K562 (cell line): ENCODE data around the gene NFE2. TPM values are rescaled to one million over a fixed set of nuclear protein-coding genes. Genes with fewer than 3 reads are reported as not detected.

Experiments used
- BMI1 ChIP-seq: fragments of 150-350 bp; IDR thresholded peaks from 2 replicates; pipeline ENCODE4 v1.6.1; 2014; ENCODE audit warnings: low read length
- DACH1 ChIP-seq: fragments of 450-650 bp; IDR thresholded peaks from 2 replicates; pipeline ENCODE4 v1.6.1; 2018; ENCODE audit not compliant: partially characterized antibody
- EP400 ChIP-seq: fragments of 450-650 bp; IDR thresholded peaks from 2 replicates; pipeline ENCODE4 v1.6.1; 2017; ENCODE audit warnings: antibody characterized with exemption, mild to moderate bottlenecking, moderate library complexity
- ETS2 ChIP-seq: IDR thresholded peaks from 2 replicates; pipeline ENCODE4 v1.6.1; 2016; ENCODE audit warnings: borderline replicate concordance, missing genetic modification characterization, mild to moderate bottlenecking, moderate library complexity, missing compliant biosample characterization; ENCODE audit not compliant: poor library complexity, severe bottlenecking
- ETV1 ChIP-seq: fragments of 450-650 bp; conservative IDR thresholded peaks from 2 replicates; pipeline ENCODE4 v1.6.1; 2016; ENCODE audit warnings: missing genetic modification characterization, control low read depth, low read depth, missing compliant biosample characterization
- KDM2B ChIP-seq: fragments of 250-450 bp; sonication (Bioruptor Pico); IDR thresholded peaks from 2 replicates; pipeline ENCODE4 v1.8.0; 2021; ENCODE audit warnings: mild to moderate bottlenecking, moderate library complexity
- MAZ ChIP-seq, 2 experiments: fragments of 450-650 bp in 1 of 2; sonication (generic) in 1 of 2; formaldehyde crosslinking; IDR thresholded peaks in 1 of 2; conservative IDR thresholded peaks in 1 of 2; 2 replicates each; pipeline versions ENCODE4 v1.4.0 to v1.5.0; 2020; ENCODE audit warnings: mild to moderate bottlenecking in 1 of 2, missing genetic modification reagents in 1 of 2
- MYBL2 ChIP-seq, 2 experiments: fragments of 450-650 bp in 1 of 2; sonication (generic) in 1 of 2; formaldehyde crosslinking in 1 of 2; IDR thresholded peaks; 2 replicates each; pipeline versions ENCODE4 v1.6.1 to v1.8.1; 2017 to 2022; ENCODE audit warnings: borderline replicate concordance in 1 of 2, inconsistent platforms in 1 of 2, low read depth in 1 of 2, mild to moderate bottlenecking in 1 of 2, missing genetic modification reagents in 1 of 2, moderate library complexity in 1 of 2
- PHF20 ChIP-seq: fragments of 450-650 bp; IDR thresholded peaks from 2 replicates; pipeline ENCODE4 v1.6.1; 2018; ENCODE audit not compliant: partially characterized antibody
- POLR2G ChIP-seq: fragments of 200-400 bp; formaldehyde crosslinking; IDR thresholded peaks from 2 replicates; pipeline ENCODE4 v1.6.1; 2017; ENCODE audit warnings: low read depth, mild to moderate bottlenecking, antibody characterized with exemption, low read length, moderate library complexity
- SAP30 ChIP-seq: fragments of 200-600 bp; sonication (generic); IDR thresholded peaks from 2 replicates; pipeline ENCODE4 v1.6.1; 2012; ENCODE audit warnings: borderline replicate concordance, low read depth, mild to moderate bottlenecking, moderate library complexity, low read length, control low read depth, inconsistent platforms; ENCODE audit not compliant: insufficient read depth, poor library complexity, severe bottlenecking
- SIN3A ChIP-seq, 2 experiments: fragments of 150-350 bp in 1 of 2; IDR thresholded peaks; 2 replicates each; pipeline ENCODE4 v1.6.1; 2011 to 2016; ENCODE audit warnings: borderline replicate concordance in 2 of 2, low read depth in 2 of 2, low read length in 2 of 2, mild to moderate bottlenecking in 2 of 2, moderate library complexity in 2 of 2; ENCODE audit not compliant: control insufficient read depth in 1 of 2
- SMARCC2 ChIP-seq: fragments of 450-650 bp; IDR thresholded peaks from 2 replicates; pipeline ENCODE4 v1.6.1; 2017; ENCODE audit warnings: antibody characterized with exemption, moderate library complexity, mild to moderate bottlenecking, low read depth
- SPI1 ChIP-seq: IDR thresholded peaks from 2 replicates; pipeline ENCODE4 v1.6.1; 2011; ENCODE audit warnings: low read depth, low read length, control low read depth, borderline replicate concordance
- STAT5A ChIP-seq: IDR thresholded peaks from 2 replicates; pipeline ENCODE4 v1.6.1; 2012; ENCODE audit warnings: low read length, inconsistent platforms, borderline replicate concordance
- TAF9B ChIP-seq: fragments of 450-650 bp; IDR thresholded peaks from 2 replicates; pipeline ENCODE4 v1.6.1; 2018; ENCODE audit warnings: mild to moderate bottlenecking; ENCODE audit not compliant: partially characterized antibody
- TARDBP ChIP-seq: fragments of 450-650 bp; IDR thresholded peaks from 2 replicates; pipeline ENCODE4 v1.6.1; 2016
- TRIM24 ChIP-seq, 2 experiments: fragments of 450-650 bp; IDR thresholded peaks; 2 replicates each; pipeline ENCODE4 v1.6.1; 2016
- YY1 ChIP-seq, 3 experiments: IDR thresholded peaks; 2 replicates each; pipeline ENCODE4 v1.6.1; 2011; ENCODE audit warnings: low read length in 2 of 3, mild to moderate bottlenecking in 2 of 3, moderate library complexity in 2 of 3, borderline replicate concordance in 1 of 3, control low read depth in 1 of 3, low read depth in 1 of 3; ENCODE audit not compliant: insufficient read depth in 3 of 3, insufficient replicate concordance in 2 of 3, control insufficient read depth in 1 of 3, insufficient read length in 1 of 3; ENCODE audit errors: extremely low read depth in 1 of 3
- ZNF57 ChIP-seq: fragments of 450-650 bp; formaldehyde crosslinking; IDR thresholded peaks from 2 replicates; pipeline ENCODE4 v1.4.0; 2020; ENCODE audit warnings: mild to moderate bottlenecking, moderate library complexity
- ZNF75A ChIP-seq: fragments of 450-650 bp; formaldehyde crosslinking; IDR thresholded peaks from 2 replicates; pipeline ENCODE4 v1.4.0; 2020; ENCODE audit warnings: mild to moderate bottlenecking
- polyA plus RNA-seq, 8 experiments: library from polyadenylated mRNA; depleted of rRNA in 4 of 8; stranded (reverse) in 5 of 8; unstranded in 3 of 8; fragments of >200 nt; fragmentation: Nextera tagmentation in 2 of 8; fragmentation: Illumina TruSeq in 1 of 8; extraction: Ambion mirVana in 2 of 8; extraction: Trizol in 1 of 8; gene quantifications; 2 replicates each; pipeline versions ENCODE4 v1.2.1 to v1.2.3, GENCODE V29; 2011 to 2014; ENCODE audit warnings: inconsistent platforms in 1 of 8, missing spikeins in 1 of 8
- total RNA-seq, 7 experiments: library from RNA; depleted of rRNA in 6 of 7; stranded (reverse); fragments of >200 nt in 6 of 7; fragmentation: Illumina TruSeq in 2 of 7; extraction: Trizol in 2 of 7; gene quantifications; 2 replicates each; pipeline versions ENCODE4 v1.2.1 to v1.2.3, GENCODE V29; 2011 to 2021; ENCODE audit warnings: low replicate concordance in 1 of 7
- TF ChIP-seq, protein P1 (sequence below): fragments of 250-450 bp; sonication (Bioruptor Pico); IDR thresholded peaks from 2 replicates; pipeline ENCODE4 v1.9.0; 2021; ENCODE audit warnings: mild to moderate bottlenecking, inconsistent platforms
- TF ChIP-seq, protein P2 (sequence below): fragments of 450-650 bp; conservative IDR thresholded peaks from 2 replicates; pipeline ENCODE4 v1.6.1; 2016; ENCODE audit warnings: missing genetic modification characterization, low read depth, mild to moderate bottlenecking, control low read depth, missing compliant biosample characterization

The NFE2 gene
- total and polyA plus RNA-seq, 9 of the 15 experiments (the other 6 are each of a cell fraction or from before 2014, with no cell fraction given): 12.3 to 282 (median 208) TPM

DNA sequence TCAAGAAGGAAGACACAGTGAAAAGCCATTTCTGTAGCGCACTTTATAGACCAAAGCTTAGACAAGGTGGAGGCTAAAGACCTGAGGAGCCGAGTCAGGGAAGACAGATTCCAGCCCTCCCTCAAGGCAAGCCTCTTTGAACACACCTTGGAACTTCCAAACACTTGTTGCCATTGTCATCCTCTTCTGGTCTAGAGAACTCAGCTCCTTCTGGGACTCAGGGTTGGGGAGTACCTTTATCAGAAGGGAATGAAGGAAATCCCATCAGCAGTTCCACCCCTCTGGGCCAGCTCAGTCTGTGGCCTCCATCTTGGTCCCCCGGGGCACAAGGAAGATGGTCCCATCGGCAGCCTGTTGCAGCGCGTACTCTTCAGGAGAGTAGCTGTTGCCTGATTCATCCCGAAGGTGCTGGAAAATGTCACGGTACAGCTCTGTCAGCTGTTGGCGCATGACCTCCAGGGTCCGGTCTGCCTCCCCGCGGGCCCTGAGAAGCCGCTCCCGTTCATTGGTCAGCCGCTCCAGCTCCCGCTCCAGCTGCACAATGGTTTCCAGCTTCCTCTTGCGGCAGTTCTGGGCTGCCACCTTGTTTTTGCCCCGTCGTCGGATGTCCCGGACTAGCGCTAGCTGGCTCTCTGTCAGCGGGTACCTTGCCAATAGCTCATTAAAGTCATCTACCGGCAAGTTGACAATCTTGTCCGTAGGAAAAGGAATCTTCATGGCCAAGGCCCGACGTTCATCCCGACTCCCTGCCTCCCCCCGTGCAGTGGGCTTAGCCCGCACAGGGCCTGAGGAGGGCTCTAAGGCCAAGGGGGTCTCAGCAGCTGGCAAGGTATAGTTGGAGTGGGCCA lies 8.5 kb downstream of the NFE2 start (continued):
- TF ChIP-seq MAZ (CRISPR knock-in tag; conservative IDR thresholded peaks at IDR 0.05 in 1 of 2, IDR thresholded peaks at IDR 0.05 in 1 of 2) (peak in 1 of 2 experiments; percentile 57; a peak in 2 of 4 replicates), PHF20 (no peak), MYBL2 (IDR thresholded peaks at IDR 0.05; ENCODE audit: low read depth) (no peak), MYBL2 (CRISPR knock-in tag; IDR thresholded peaks at IDR 0.05; ENCODE audit: borderline replicate concordance) (no peak), SIN3A (IDR thresholded peaks at IDR 0.05; ENCODE audit: borderline replicate concordance in 2 of 2, control insufficient read depth in 1 of 2, low read depth in 2 of 2, low read length in 2 of 2) (peak; percentile 55 to 81; a peak in 2 of 4 replicates), TRIM24 (IDR thresholded peaks at IDR 0.05) (no peak), SMARCC2 (no peak), SAP30 (peak; percentile 58), DACH1 (peak; percentile 27), BMI1 (no peak), ZNF57 (CRISPR knock-in tag) (no peak), STAT5A (no peak), ZNF75A (CRISPR knock-in tag) (no peak), TAF9B (no peak), SPI1 (0 out of 2 replicates have a peak, but pooled peaks have one; percentile 1), YY1 (IDR thresholded peaks at IDR 0.05; ENCODE audit: borderline replicate concordance in 1 of 3, control insufficient read depth in 1 of 3, extremely low read depth in 1 of 3, insufficient read depth in 3 of 3, insufficient read length in 1 of 3, insufficient replicate concordance in 2 of 3, low read depth in 1 of 3, low read length in 2 of 3) (peak in 2 of 3 experiments; percentile 30 to 57), KDM2B (CRISPR knock-in tag) (peak; percentile 14; the same call in 1 of the 2 replicates), ETV1 (tag) (no peak), TARDBP (no peak), EP400 (no peak), POLR2G (peak; percentile 71), ETS2 (tag) (no peak)
- TF ChIP-seq, protein P1, sequence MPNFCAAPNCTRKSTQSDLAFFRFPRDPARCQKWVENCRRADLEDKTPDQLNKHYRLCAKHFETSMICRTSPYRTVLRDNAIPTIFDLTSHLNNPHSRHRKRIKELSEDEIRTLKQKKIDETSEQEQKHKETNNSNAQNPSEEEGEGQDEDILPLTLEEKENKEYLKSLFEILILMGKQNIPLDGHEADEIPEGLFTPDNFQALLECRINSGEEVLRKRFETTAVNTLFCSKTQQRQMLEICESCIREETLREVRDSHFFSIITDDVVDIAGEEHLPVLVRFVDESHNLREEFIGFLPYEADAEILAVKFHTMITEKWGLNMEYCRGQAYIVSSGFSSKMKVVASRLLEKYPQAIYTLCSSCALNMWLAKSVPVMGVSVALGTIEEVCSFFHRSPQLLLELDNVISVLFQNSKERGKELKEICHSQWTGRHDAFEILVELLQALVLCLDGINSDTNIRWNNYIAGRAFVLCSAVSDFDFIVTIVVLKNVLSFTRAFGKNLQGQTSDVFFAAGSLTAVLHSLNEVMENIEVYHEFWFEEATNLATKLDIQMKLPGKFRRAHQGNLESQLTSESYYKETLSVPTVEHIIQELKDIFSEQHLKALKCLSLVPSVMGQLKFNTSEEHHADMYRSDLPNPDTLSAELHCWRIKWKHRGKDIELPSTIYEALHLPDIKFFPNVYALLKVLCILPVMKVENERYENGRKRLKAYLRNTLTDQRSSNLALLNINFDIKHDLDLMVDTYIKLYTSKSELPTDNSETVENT (CRISPR knock-in tag): no peak
- TF ChIP-seq, protein P2, sequence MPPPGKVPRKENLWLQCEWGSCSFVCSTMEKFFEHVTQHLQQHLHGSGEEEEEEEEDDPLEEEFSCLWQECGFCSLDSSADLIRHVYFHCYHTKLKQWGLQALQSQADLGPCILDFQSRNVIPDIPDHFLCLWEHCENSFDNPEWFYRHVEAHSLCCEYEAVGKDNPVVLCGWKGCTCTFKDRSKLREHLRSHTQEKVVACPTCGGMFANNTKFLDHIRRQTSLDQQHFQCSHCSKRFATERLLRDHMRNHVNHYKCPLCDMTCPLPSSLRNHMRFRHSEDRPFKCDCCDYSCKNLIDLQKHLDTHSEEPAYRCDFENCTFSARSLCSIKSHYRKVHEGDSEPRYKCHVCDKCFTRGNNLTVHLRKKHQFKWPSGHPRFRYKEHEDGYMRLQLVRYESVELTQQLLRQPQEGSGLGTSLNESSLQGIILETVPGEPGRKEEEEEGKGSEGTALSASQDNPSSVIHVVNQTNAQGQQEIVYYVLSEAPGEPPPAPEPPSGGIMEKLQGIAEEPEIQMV: no peak
